Epithelial cell of proximal tubule (primary cell): Measurements from ENCODE around the gene ADAM12. TPM values are rescaled to one million over a fixed set of nuclear protein-coding genes. Genes with fewer than 3 reads are reported as not detected.
A peak's percentile ranks its signal among the peaks of the same experiment; 100 is the strongest.

Source experiments
- DNase-seq: peaks from one replicate; pipeline ENCODE4 v3.0.0-alpha.2; 2011; ENCODE audit warnings: low read depth
- H3K4me3 ChIP-seq: 2 replicates; pipeline ENCODE4 v1.5.1; 2011; ENCODE audit warnings: low read depth, mild to moderate bottlenecking, low read length
- CTCF ChIP-seq: conservative IDR thresholded peaks from 2 replicates; pipeline ENCODE4 v1.5.1; 2012; ENCODE audit warnings: low read depth, mild to moderate bottlenecking, low read length
- total RNA-seq: library from RNA; depleted of rRNA; stranded (reverse); fragments of >200 nt; gene quantifications from 2 replicates; pipeline ENCODE4 v1.2.3, GENCODE V29; 2015

ADAM12 gene
- total RNA-seq, 1 donor from 2014 or later = 3.2 TPM

- H3K4me3 ChIP-seq = no peak overlapping the region
- DNase-seq = no peak
- no peak for TF ChIP-seq CTCF
These were observed 179.5 kb downstream of the ADAM12 start for GRCh38 chr10:126208726-126209302.

- H3K4me3 ChIP-seq = no peak overlapping the region
- no peak for TF ChIP-seq CTCF
- no peak for DNase-seq
These were observed 180.4 kb downstream of the ADAM12 start for GRCh38 chr10:126207851-126208250.

- H3K4me3 ChIP-seq = no peak overlapping the region
- no peak for DNase-seq
- no peak for TF ChIP-seq CTCF
These were observed 180.9 kb downstream of the ADAM12 start for GRCh38 chr10:126207313-126207771.

GRCh38 chr10:126205486-126206205, 182.6 kb downstream of the ADAM12 start:
- H3K4me3 ChIP-seq = no peak overlapping the region
- no peak for DNase-seq
- TF ChIP-seq CTCF = no peak

- peak; percentile 53 for DNase-seq
- H3K4me3 ChIP-seq = no peak overlapping the region
- TF ChIP-seq CTCF = no peak
These were observed 184.0 kb downstream of the ADAM12 start for GRCh38 chr10:126204320-126204719.

- no peak overlapping the region for H3K4me3 ChIP-seq
- DNase-seq = no peak
- no peak for TF ChIP-seq CTCF
These were observed 184.5 kb downstream of the ADAM12 start for GRCh38 chr10:126203746-126204145.

- TF ChIP-seq CTCF = no peak
- no peak overlapping the region for H3K4me3 ChIP-seq
- DNase-seq = no peak
These were observed 186.7 kb downstream of the ADAM12 start for GRCh38 chr10:126201603-126202002.
